WERI-Rb-1 (cell line): ENCODE measurements around the gene FHIT.

Source experiments
- DNase-seq: peaks from one replicate; pipeline ENCODE4 v3.0.0-alpha.2; 2020
- H3K27ac ChIP-seq: fragments of 250-450 bp; sonication (Bioruptor Pico); 2 replicates; pipeline ENCODE4 v1.5.1; 2020; ENCODE audit warnings: mild to moderate bottlenecking, moderate library complexity
- H3K27me3 ChIP-seq: fragments of 250-450 bp; sonication (Bioruptor Pico); 2 replicates; pipeline ENCODE4 v1.5.1; 2021; ENCODE audit warnings: mild to moderate bottlenecking, low read depth, moderate library complexity; ENCODE audit not compliant: insufficient read depth, severe bottlenecking
- H3K36me3 ChIP-seq: fragments of 250-450 bp; sonication (Bioruptor Pico); 2 replicates; pipeline ENCODE4 v1.5.1; 2020; ENCODE audit warnings: mild to moderate bottlenecking, moderate library complexity
- H3K4me3 ChIP-seq: 2 replicates; pipeline ENCODE4 v1.5.1; 2011; ENCODE audit warnings: low read depth, mild to moderate bottlenecking, control low read depth, low read length
- H3K9me3 ChIP-seq: fragments of 250-450 bp; sonication (Bioruptor Pico); 2 replicates; pipeline ENCODE4 v1.5.1; 2021; ENCODE audit warnings: mild to moderate bottlenecking, moderate library complexity; ENCODE audit not compliant: severe bottlenecking
- TF ChIP-seq, protein P1 (sequence below): IDR thresholded peaks from 2 replicates; pipeline ENCODE4 v1.5.1; 2011; ENCODE audit warnings: low read depth, mild to moderate bottlenecking, control low read depth, inconsistent platforms, low read length

The FHIT gene

DNA sequence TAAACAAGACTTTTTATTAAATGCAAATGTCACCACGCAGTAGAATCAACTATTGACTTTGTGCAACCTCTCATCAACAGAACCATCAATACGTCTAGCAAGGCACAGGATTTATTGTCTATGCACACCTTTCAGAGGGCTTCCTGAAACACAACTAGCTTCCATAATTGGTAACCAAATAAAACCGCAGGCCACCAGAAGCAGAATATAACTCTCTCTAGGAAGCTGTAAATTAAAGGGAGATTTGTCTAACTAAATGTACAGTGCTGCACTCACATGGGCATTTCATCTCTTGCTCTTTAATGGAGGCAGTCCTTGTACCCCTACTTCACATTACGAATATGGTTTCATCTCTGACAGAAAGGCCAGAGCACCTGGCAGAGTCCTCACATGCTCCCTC is 93.0 kb downstream of the FHIT start:
- DNase-seq, result no peak

GRCh38 chr3:61157414-61157813 is 93.8 kb downstream of the FHIT start:
- TF ChIP-seq, protein P1, sequence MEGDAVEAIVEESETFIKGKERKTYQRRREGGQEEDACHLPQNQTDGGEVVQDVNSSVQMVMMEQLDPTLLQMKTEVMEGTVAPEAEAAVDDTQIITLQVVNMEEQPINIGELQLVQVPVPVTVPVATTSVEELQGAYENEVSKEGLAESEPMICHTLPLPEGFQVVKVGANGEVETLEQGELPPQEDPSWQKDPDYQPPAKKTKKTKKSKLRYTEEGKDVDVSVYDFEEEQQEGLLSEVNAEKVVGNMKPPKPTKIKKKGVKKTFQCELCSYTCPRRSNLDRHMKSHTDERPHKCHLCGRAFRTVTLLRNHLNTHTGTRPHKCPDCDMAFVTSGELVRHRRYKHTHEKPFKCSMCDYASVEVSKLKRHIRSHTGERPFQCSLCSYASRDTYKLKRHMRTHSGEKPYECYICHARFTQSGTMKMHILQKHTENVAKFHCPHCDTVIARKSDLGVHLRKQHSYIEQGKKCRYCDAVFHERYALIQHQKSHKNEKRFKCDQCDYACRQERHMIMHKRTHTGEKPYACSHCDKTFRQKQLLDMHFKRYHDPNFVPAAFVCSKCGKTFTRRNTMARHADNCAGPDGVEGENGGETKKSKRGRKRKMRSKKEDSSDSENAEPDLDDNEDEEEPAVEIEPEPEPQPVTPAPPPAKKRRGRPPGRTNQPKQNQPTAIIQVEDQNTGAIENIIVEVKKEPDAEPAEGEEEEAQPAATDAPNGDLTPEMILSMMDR, result no peak
- H3K36me3 ChIP-seq, result no peaks in the 10 kb centered on the region

More for the DNA sequence above, 93.0 kb downstream of the FHIT start:
- H3K36me3 ChIP-seq, result no peaks in the 10 kb centered on the region
- H3K9me3 ChIP-seq, result no peaks in the 10 kb centered on the region
- no peak overlapping the region for H3K4me3 ChIP-seq
- H3K27me3 ChIP-seq, result no peaks in the 10 kb centered on the region
- no peak overlapping the region for H3K27ac ChIP-seq
- TF ChIP-seq, protein P1, result no peak

GRCh38 chr3:61155701-61156292 is 95.5 kb downstream of the FHIT start:
- Histone ChIP-seq H3K9me3 (no peaks in the 10 kb centered on the region), H3K27ac (no peak overlapping the region), H3K36me3 (no peaks in the 10 kb centered on the region), H3K4me3 (no peak overlapping the region), H3K27me3 (no peaks in the 10 kb centered on the region)
- no peak for DNase-seq
- TF ChIP-seq, protein P1, result no peak

More at GRCh38 chr3:61157414-61157813, 93.8 kb downstream of the FHIT start:
- H3K27ac ChIP-seq, result no peak overlapping the region
- H3K4me3 ChIP-seq, result no peak overlapping the region
- no peak for DNase-seq
- H3K27me3 ChIP-seq, result no peaks in the 10 kb centered on the region
- H3K9me3 ChIP-seq, result no peaks in the 10 kb centered on the region

GRCh38 chr3:61154457-61155198 is 96.6 kb downstream of the FHIT start:
- Histone ChIP-seq H3K36me3 (no peaks in the 10 kb centered on the region), H3K27me3 (no peaks in the 10 kb centered on the region), H3K9me3 (no peaks in the 10 kb centered on the region), H3K4me3 (no peak overlapping the region), H3K27ac (no peak overlapping the region)
- TF ChIP-seq, protein P1, result no peak
- DNase-seq, result no peak

DNA sequence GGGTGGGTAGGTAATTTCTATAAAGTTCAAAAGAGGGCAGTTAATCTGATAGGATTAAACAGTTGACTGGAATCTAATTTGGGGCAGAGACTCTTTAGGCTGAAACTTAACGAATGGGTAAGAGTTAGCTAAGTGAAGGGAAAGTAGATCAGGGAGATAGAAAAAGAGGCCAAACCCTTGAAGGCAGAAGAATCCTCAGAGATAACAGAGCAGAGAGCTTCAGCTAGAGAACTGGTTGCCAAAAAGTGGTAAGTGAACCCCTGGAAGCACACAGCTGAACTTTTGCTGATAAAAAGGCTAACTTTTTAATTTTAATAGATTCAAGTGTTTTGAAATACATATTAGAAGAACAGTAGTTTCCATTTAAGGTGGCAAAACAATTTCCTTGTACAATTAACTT is 99.2 kb downstream of the FHIT start:
- no peaks in the 10 kb centered on the region for H3K27me3 ChIP-seq
- H3K27ac ChIP-seq, result no peak overlapping the region
- H3K9me3 ChIP-seq, result no peaks in the 10 kb centered on the region
- H3K36me3 ChIP-seq, result no peaks in the 10 kb centered on the region
- TF ChIP-seq, protein P1, result no peak
- H3K4me3 ChIP-seq, result no peak overlapping the region
- no peak for DNase-seq
